ENCODE measurements around the gene DOCK1.
"Not testable (repeated sequence)": the region's sequence is repeated elsewhere in the genome, so short reads cannot be mapped to it uniquely, and the experiment has no call there.

DOCK1 gene

GRCh38 chr10:126904818-126905701, at the start of gene DOCK1:
DOCK1 (plus strand) TSS chr10:126905428; CDS start chr10:126905518, 90 bp downstream.
- DNase-seq = no peak

GRCh38 chr10:126857178-126857806, 47.9 kb upstream of the DOCK1 start:
- DNase-seq = no peak

GRCh38 chr10:126867567-126868365, 37.5 kb upstream of the DOCK1 start:
- no peak for DNase-seq

- DNase-seq = no peak
Observed at GRCh38 chr10:126868371-126868770, 36.9 kb upstream of the DOCK1 start.

- no peak for DNase-seq
Observed at GRCh38 chr10:126872135-126872534, 33.1 kb upstream of the DOCK1 start.

- no peak for DNase-seq
Observed at GRCh38 chr10:126872768-126873167, 32.5 kb upstream of the DOCK1 start.

- DNase-seq = no peak
Observed at GRCh38 chr10:126876456-126876855, 28.8 kb upstream of the DOCK1 start.

- DNase-seq = no peak
Observed at GRCh38 chr10:126877390-126877789, 27.8 kb upstream of the DOCK1 start.

GRCh38 chr10:126878594-126878993, 26.6 kb upstream of the DOCK1 start:
- DNase-seq = no peak

- DNase-seq = no peak
Observed at GRCh38 chr10:126880926-126881325, 24.3 kb upstream of the DOCK1 start.

- DNase-seq = not testable (repeated sequence)
Observed at GRCh38 chr10:126882055-126882454, 23.2 kb upstream of the DOCK1 start.

GRCh38 chr10:126888436-126888835, 16.8 kb upstream of the DOCK1 start:
- DNase-seq = not testable (repeated sequence)

GRCh38 chr10:126889421-126889820, 15.8 kb upstream of the DOCK1 start:
- no peak for DNase-seq

- not testable (repeated sequence) for DNase-seq
Observed at GRCh38 chr10:126890797-126891196, 14.4 kb upstream of the DOCK1 start.

- DNase-seq = no peak
Observed at GRCh38 chr10:126892226-126893175, 12.7 kb upstream of the DOCK1 start.

GRCh38 chr10:126893206-126893605, 12.0 kb upstream of the DOCK1 start:
- DNase-seq = no peak

GRCh38 chr10:126893841-126894240, 11.4 kb upstream of the DOCK1 start:
- no peak for DNase-seq

GRCh38 chr10:126895214-126895781, 9.9 kb upstream of the DOCK1 start:
- DNase-seq = no peak

GRCh38 chr10:126898460-126898859, 6.8 kb upstream of the DOCK1 start:
- no peak for DNase-seq

GRCh38 chr10:126899529-126899928, 5.7 kb upstream of the DOCK1 start:
- DNase-seq = not testable (repeated sequence)

- DNase-seq = no peak
Observed at GRCh38 chr10:126902157-126902556, 3.1 kb upstream of the DOCK1 start.

Measured in NCI-H1694 treated with DMSO at 0.1 percent for 48 hours (cell line).